ENCODE measurements around the gene NRM. TPM values are rescaled to one million over a fixed set of nuclear protein-coding genes. Genes with fewer than 3 reads are reported as not detected.
A peak's percentile ranks its signal among the peaks of the same experiment; 100 is the strongest.

NRM gene
- total and polyA plus RNA-seq, 2 experiments from 2014 or later: 13.8 to 33.8 TPM

GRCh38 chr6:30721198-30722024 lies 30.6 kb upstream of the NRM start:
- H3K79me2 ChIP-seq (replicated peaks; ENCODE audit: insufficient read depth): peaks cover 50% of the 10 kb centered on the region
- peak overlapping the region; percentile 100 for H3K27ac Mint-ChIP-seq
- H3K4me3 ChIP-seq: peak overlapping the region; percentile 94
- H3K9me2 ChIP-seq (ENCODE audit: insufficient read depth): no peaks in the 10 kb centered on the region
- no peak overlapping the region for H2AFZ ChIP-seq
- H3K27ac ChIP-seq (ENCODE audit: low read depth): peak overlapping the region; percentile 99
- peaks cover 9% of the 10 kb centered on the region for H3K4me1 ChIP-seq (ENCODE audit: insufficient read depth)
- H3K36me3 ChIP-seq (ENCODE audit: insufficient read depth): peaks cover 34% of the 10 kb centered on the region
- H3K4me1 Mint-ChIP-seq: peaks cover 44% of the 10 kb centered on the region
- H3K27me3 Mint-ChIP-seq (ENCODE audit: insufficient read depth, low read depth, poor library complexity): peaks cover 61% of the 10 kb centered on the region
- ATAC-seq (peak; percentile 9), DNase-seq (ENCODE audit: low spot score) (peak; percentile 89)
- H3K4me2 ChIP-seq: peak overlapping the region; percentile 94
- peaks cover 54% of the 10 kb centered on the region for H3F3A ChIP-seq (replicated peaks; ENCODE audit: low read depth)
- no peaks in the 10 kb centered on the region for H3K27me3 ChIP-seq (ENCODE audit: insufficient read depth)
- peaks cover 31% of the 10 kb centered on the region for H4K20me1 ChIP-seq (replicated peaks; ENCODE audit: insufficient read depth)
- H3K4me3 Mint-ChIP-seq: peak overlapping the region; percentile 100
- TF ChIP-seq EZH2phosphoT487 (IDR thresholded peaks at IDR 0.05; ENCODE audit: unreplicated experiment): no peak
- TF ChIP-seq CREB1 (CRISPR knock-in tag; IDR thresholded peaks at IDR 0.05; ENCODE audit: low read depth): peak; percentile 56
- TF ChIP-seq POLR2AphosphoS5 (IDR thresholded peaks at IDR 0.05; ENCODE audit: low read depth): peak; percentile 71
- TF ChIP-seq STAT1 (IDR thresholded peaks at IDR 0.05; ENCODE audit: unreplicated experiment): no peak
- no peak for TF ChIP-seq NANOG (IDR thresholded peaks at IDR 0.05; ENCODE audit: borderline replicate concordance)
- peaks cover 13% of the 10 kb centered on the region; the same call in 2 of the 3 replicates for H3K9me3 Mint-ChIP-seq
- H3K36me3 Mint-ChIP-seq (ENCODE audit: low read depth): peaks cover 65% of the 10 kb centered on the region

- no peaks in the 10 kb centered on the region for H3K27me3 ChIP-seq (ENCODE audit: insufficient read depth)
- H3K4me1 ChIP-seq (ENCODE audit: insufficient read depth): peaks cover 13% of the 10 kb centered on the region
- ATAC-seq: peak; percentile 9
- Mint-ChIP-seq H3K27ac (peak overlapping the region; percentile 100), H3K4me1 (peaks cover 48% of the 10 kb centered on the region), H3K4me3 (peak overlapping the region; percentile 100), H3K27me3 (ENCODE audit: insufficient read depth, low read depth, poor library complexity) (peaks cover 55% of the 10 kb centered on the region), H3K9me3 (peaks cover 13% of the 10 kb centered on the region; the same call in 2 of the 3 replicates), H3K36me3 (ENCODE audit: low read depth) (peaks cover 61% of the 10 kb centered on the region)
- H3F3A ChIP-seq (replicated peaks; ENCODE audit: low read depth): peaks cover 49% of the 10 kb centered on the region
- TF ChIP-seq REST (IDR thresholded peaks at IDR 0.05; ENCODE audit: unreplicated experiment): no peak
- TF ChIP-seq POLR2AphosphoS5 (IDR thresholded peaks at IDR 0.05; ENCODE audit: low read depth): no peak
- TF ChIP-seq EZH2 (IDR thresholded peaks at IDR 0.05; ENCODE audit: low read depth, unreplicated experiment): no peak
- no peak for TF ChIP-seq CTCF (conservative IDR thresholded peaks at IDR 0.05; ENCODE audit: low read depth in 2 of 2)
- peak overlapping the region; percentile 94 for H3K4me3 ChIP-seq
- peaks cover 31% of the 10 kb centered on the region for H4K20me1 ChIP-seq (replicated peaks; ENCODE audit: insufficient read depth)
- peaks cover 34% of the 10 kb centered on the region for H3K36me3 ChIP-seq (ENCODE audit: insufficient read depth)
- DNase-seq (ENCODE audit: low spot score): peak; percentile 77
- peak overlapping the region; percentile 99 for H3K27ac ChIP-seq (ENCODE audit: low read depth)
- H3K79me2 ChIP-seq (replicated peaks; ENCODE audit: insufficient read depth): peaks cover 56% of the 10 kb centered on the region
- no peak overlapping the region for H2AFZ ChIP-seq
- no peaks in the 10 kb centered on the region for H3K9me2 ChIP-seq (ENCODE audit: insufficient read depth)
- H3K4me2 ChIP-seq: peak overlapping the region; percentile 94
Observed at GRCh38 chr6:30720738-30721197, 30.0 kb upstream of the NRM start.
